ENCODE measurements around the gene SH3RF3.
"Not testable (repeated sequence)": the region's sequence is repeated elsewhere in the genome, so short reads cannot be mapped to it uniquely, and the experiment has no call there.

SH3RF3 gene

GRCh38 chr2:109523536-109524361, 394.7 kb downstream of the SH3RF3 start:
- no peak for DNase-seq (ENCODE audit: low read depth, low spot score)

- DNase-seq (ENCODE audit: low read depth, low spot score), result no peak
Measured at GRCh38 chr2:109525836-109526235, 396.8 kb downstream of the SH3RF3 start.

GRCh38 chr2:109526442-109526970, 397.5 kb downstream of the SH3RF3 start:
- no peak for DNase-seq (ENCODE audit: low read depth, low spot score)

GRCh38 chr2:109527079-109527478, 398.1 kb downstream of the SH3RF3 start:
- no peak for DNase-seq (ENCODE audit: low read depth, low spot score)

GRCh38 chr2:109527846-109528705, 399.1 kb downstream of the SH3RF3 start:
- no peak for DNase-seq (ENCODE audit: low read depth, low spot score)

- DNase-seq (ENCODE audit: low read depth, low spot score), result no peak
Measured at GRCh38 chr2:109528811-109529501, 400.0 kb downstream of the SH3RF3 start.

- no peak for DNase-seq (ENCODE audit: low read depth, low spot score)
Measured at GRCh38 chr2:109529532-109530449, 400.8 kb downstream of the SH3RF3 start.

- DNase-seq (ENCODE audit: low read depth, low spot score), result no peak
Measured at GRCh38 chr2:109530712-109531111, 401.7 kb downstream of the SH3RF3 start.

GRCh38 chr2:109531221-109531620, 402.2 kb downstream of the SH3RF3 start:
- DNase-seq (ENCODE audit: low read depth, low spot score), result no peak

GRCh38 chr2:109531896-109532727, 403.1 kb downstream of the SH3RF3 start:
- DNase-seq (ENCODE audit: low read depth, low spot score), result no peak

GRCh38 chr2:109532728-109533076, 403.7 kb downstream of the SH3RF3 start:
- DNase-seq (ENCODE audit: low read depth, low spot score), result no peak

GRCh38 chr2:109533823-109534222, 404.8 kb downstream of the SH3RF3 start:
- no peak for DNase-seq (ENCODE audit: low read depth, low spot score)

GRCh38 chr2:109535217-109535946, 406.4 kb downstream of the SH3RF3 start:
- DNase-seq (ENCODE audit: low read depth, low spot score), result no peak

- not testable (repeated sequence) for DNase-seq (ENCODE audit: low read depth, low spot score)
Measured at GRCh38 chr2:109536556-109536955, 407.6 kb downstream of the SH3RF3 start.

GRCh38 chr2:109537565-109538222, 408.7 kb downstream of the SH3RF3 start:
- no peak for DNase-seq (ENCODE audit: low read depth, low spot score)

- no peak for DNase-seq (ENCODE audit: low read depth, low spot score)
Measured at GRCh38 chr2:109538546-109538945, 409.5 kb downstream of the SH3RF3 start.

GRCh38 chr2:109542384-109542783, 413.4 kb downstream of the SH3RF3 start:
- no peak for DNase-seq (ENCODE audit: low read depth, low spot score)

- DNase-seq (ENCODE audit: low read depth, low spot score), result no peak
Measured at GRCh38 chr2:109545828-109546713, 417.1 kb downstream of the SH3RF3 start.
